Liver (tissue), 9 donors: Measurements from ENCODE around the gene NLRP10. TPM values are rescaled to one million over a fixed set of nuclear protein-coding genes. Genes with fewer than 3 reads are reported as not detected.

Experiments
- DNase-seq: peaks from one replicate; pipeline ENCODE4 v3.0.0-alpha.2; 2017; ENCODE audit warnings: low spot score
- H3K27ac ChIP-seq, 2 donors: one replicate each; pipeline ENCODE4 v1.7.0; 2013; ENCODE audit warnings: inconsistent platforms in 2 of 2, low read length in 2 of 2, control low read depth in 1 of 2, low read depth in 1 of 2, mild to moderate bottlenecking in 1 of 2
- H3K27me3 ChIP-seq, 4 donors: one replicate each; pipeline versions ENCODE4 v1.6.1 to v1.7.0; 2013; ENCODE audit warnings: low read length in 3 of 4, inconsistent platforms in 1 of 4, mild to moderate bottlenecking in 1 of 4, moderate library complexity in 1 of 4; ENCODE audit not compliant: control insufficient read depth in 4 of 4, insufficient read depth in 4 of 4
- H3K36me3 ChIP-seq, 4 donors: one replicate each; pipeline versions ENCODE4 v1.6.1 to v1.7.0; 2013; ENCODE audit warnings: low read length in 3 of 4, mild to moderate bottlenecking in 3 of 4, low read depth in 1 of 4, moderate library complexity in 1 of 4; ENCODE audit not compliant: control insufficient read depth in 4 of 4, insufficient read depth in 3 of 4
- H3K4me1 ChIP-seq, 4 donors: one replicate each; pipeline versions ENCODE4 v1.6.1 to v1.7.0; 2013; ENCODE audit warnings: low read length in 3 of 4, mild to moderate bottlenecking in 3 of 4, moderate library complexity in 1 of 4; ENCODE audit not compliant: control insufficient read depth in 4 of 4, insufficient read depth in 4 of 4
- H3K4me3 ChIP-seq, 3 donors: one replicate each; pipeline versions ENCODE4 v1.6.1 to v1.7.0; 2013; ENCODE audit warnings: low read length in 3 of 3, control low read depth in 1 of 3, low read depth in 1 of 3, mild to moderate bottlenecking in 1 of 3
- H3K9ac ChIP-seq, 2 donors: one replicate each; pipeline ENCODE4 v1.7.0; 2013; ENCODE audit warnings: low read length in 2 of 2, mild to moderate bottlenecking in 2 of 2, moderate library complexity in 2 of 2, control low read depth in 1 of 2, low read depth in 1 of 2
- H3K9me3 ChIP-seq, 4 donors: one replicate each; pipeline versions ENCODE4 v1.6.1 to v1.7.0; 2013; ENCODE audit warnings: low read length in 3 of 4; ENCODE audit not compliant: control insufficient read depth in 4 of 4
- EGR1 ChIP-seq, 2 donors: IDR thresholded peaks; 2 replicates each; pipeline ENCODE4 v1.6.1; 2016 to 2018; ENCODE audit warnings: antibody characterized with exemption in 2 of 2, low read depth in 2 of 2
- FOXA1 ChIP-seq: IDR thresholded peaks from 2 replicates; pipeline ENCODE4 v1.6.1; 2016; ENCODE audit warnings: antibody characterized with exemption
- FOXA2 ChIP-seq: IDR thresholded peaks from 2 replicates; pipeline ENCODE4 v1.6.1; 2016; ENCODE audit warnings: antibody characterized with exemption
- GABPA ChIP-seq, 2 donors: IDR thresholded peaks in 1 of 2; conservative IDR thresholded peaks in 1 of 2; 2 replicates each; pipeline ENCODE4 v1.6.1; 2016; ENCODE audit warnings: antibody characterized with exemption in 2 of 2, mild to moderate bottlenecking in 1 of 2, moderate library complexity in 1 of 2
- HNF4A ChIP-seq, 2 donors: conservative IDR thresholded peaks; 2 replicates each; pipeline ENCODE4 v1.6.1; 2016; ENCODE audit warnings: antibody characterized with exemption in 2 of 2, mild to moderate bottlenecking in 2 of 2
- HNF4G ChIP-seq: IDR thresholded peaks from 2 replicates; pipeline ENCODE4 v1.6.1; 2016; ENCODE audit warnings: antibody characterized with exemption
- JUND ChIP-seq, 2 donors: IDR thresholded peaks; 2 replicates each; pipeline ENCODE4 v1.6.1; 2016; ENCODE audit warnings: antibody characterized with exemption in 2 of 2
- MAX ChIP-seq: IDR thresholded peaks from 2 replicates; pipeline ENCODE4 v1.6.1; 2016; ENCODE audit warnings: antibody characterized with exemption
- NR2F2 ChIP-seq: IDR thresholded peaks from 2 replicates; pipeline ENCODE4 v1.6.1; 2016; ENCODE audit warnings: antibody characterized with exemption
- RAD21 ChIP-seq, 2 donors: IDR thresholded peaks; 2 replicates each; pipeline ENCODE4 v1.6.1; 2016; ENCODE audit warnings: antibody characterized with exemption in 2 of 2, mild to moderate bottlenecking in 2 of 2
- REST ChIP-seq: IDR thresholded peaks from 2 replicates; pipeline ENCODE4 v1.6.1; 2016; ENCODE audit warnings: antibody characterized with exemption, mild to moderate bottlenecking
- RXRA ChIP-seq, 2 donors: IDR thresholded peaks; 2 replicates each; pipeline ENCODE4 v1.6.1; 2017 to 2018; ENCODE audit warnings: antibody characterized with exemption in 2 of 2, mild to moderate bottlenecking in 1 of 2
- SP1 ChIP-seq: IDR thresholded peaks from 2 replicates; pipeline ENCODE4 v1.6.1; 2018; ENCODE audit warnings: antibody characterized with exemption, mild to moderate bottlenecking
- TAF1 ChIP-seq: conservative IDR thresholded peaks from 2 replicates; pipeline ENCODE4 v1.6.1; 2016; ENCODE audit warnings: antibody characterized with exemption, mild to moderate bottlenecking
- YY1 ChIP-seq: IDR thresholded peaks from 2 replicates; pipeline ENCODE4 v1.6.1; 2016; ENCODE audit warnings: antibody characterized with exemption, mild to moderate bottlenecking
- WGBS: extraction: QIAGEN DNeasy Blood & Tissue Kit; methylation state at CpG from one replicate; pipeline ENCODE4 v1.1.7; 2013; 5-methylcytosine and 5-hydroxymethylcytosine counted together
- polyA plus RNA-seq, 2 donors: library from polyadenylated mRNA; stranded (reverse) in 1 of 2; unstranded in 1 of 2; fragments of 200-250 nt in 1 of 2; fragments of >200 nt in 1 of 2; fragmentation: Nextera tagmentation in 1 of 2; extraction: Ambion mirVana in 1 of 2; gene quantifications; one replicate each; pipeline versions ENCODE4 v1.2.1 to v1.2.3, GENCODE V29; 2013 to 2015
- total RNA-seq, 2 donors: library from RNA; depleted of rRNA; stranded (reverse); fragments of >200 nt; gene quantifications; one replicate each; pipeline ENCODE4 v1.2.3, GENCODE V29; 2014
- TF ChIP-seq, protein P1 (sequence below): IDR thresholded peaks from 2 replicates; pipeline ENCODE4 v1.6.1; 2016; ENCODE audit warnings: antibody characterized with exemption
- TF ChIP-seq, protein P2 (sequence below): IDR thresholded peaks from 2 replicates; pipeline ENCODE4 v1.6.1; 2016; ENCODE audit warnings: antibody characterized with exemption
- TF ChIP-seq, protein P3 (sequence below): fragments of 150-350 bp; IDR thresholded peaks from 2 replicates; pipeline ENCODE4 v1.5.1; 2017; ENCODE audit warnings: improper control_type of control experiment, low read depth, low read length; ENCODE audit not compliant: missing input control
- donor health status: healthy.
- donor health status: healthy.
- donor health status: healthy.
- donor health status: healthy.
- donor health status: healthy.

The NLRP10 gene
- total and polyA plus RNA-seq, 4 donors: not detected

DNA sequence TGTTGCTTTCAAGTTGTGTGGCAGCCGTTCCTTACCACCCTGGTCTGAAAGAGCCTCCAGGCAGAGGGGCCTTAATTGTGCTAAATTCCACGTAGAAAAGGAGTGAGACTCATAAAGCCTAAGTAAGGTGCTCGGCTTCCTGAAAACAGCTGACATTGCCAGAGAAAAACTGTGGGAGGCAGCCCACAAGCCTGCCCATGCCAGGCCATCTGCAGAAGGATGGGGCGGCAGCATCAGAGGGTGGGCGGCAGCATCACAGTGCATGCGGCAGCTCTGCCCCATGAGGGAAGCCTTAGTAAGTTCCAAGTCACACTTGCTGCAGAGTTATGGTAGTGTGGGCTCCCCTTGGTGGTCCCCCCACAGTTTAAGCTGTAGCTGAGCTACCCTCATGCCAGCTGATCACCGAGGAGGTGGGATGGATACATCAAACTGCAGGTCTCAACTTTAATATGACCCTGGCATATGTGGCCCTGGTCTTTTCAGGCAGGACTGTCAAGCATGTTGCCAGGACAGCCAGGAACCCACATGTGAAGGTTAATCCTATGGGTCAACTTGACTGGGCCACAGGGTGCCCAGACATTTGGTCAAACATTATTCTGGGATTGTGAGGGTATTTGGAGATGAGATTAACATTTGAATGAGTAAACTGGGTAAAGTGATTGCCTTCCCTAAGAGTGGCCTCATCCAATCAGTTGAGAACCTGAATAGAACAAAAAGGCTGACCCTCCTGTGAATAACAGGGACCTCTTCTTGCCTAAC is 18.8 kb upstream of the NLRP10 start:
- H3K4me1 ChIP-seq: peaks cover 4 to 18% (median 18%) of the 10 kb centered on the region in 4 donors
- H3K9me3 ChIP-seq: no peaks in the 10 kb centered on the region
- peaks cover 0 to 2% (median 0%) of the 10 kb centered on the region in 4 donors for H3K27me3 ChIP-seq
- no peak overlapping the region for H3K4me3 ChIP-seq
- no peak for DNase-seq
- H3K9ac ChIP-seq: no peak overlapping the region
- H3K36me3 ChIP-seq: no peaks in the 10 kb centered on the region
- 75% methylated on average over 7 of the region's 7 CpGs for WGBS
- H3K27ac ChIP-seq: no peak overlapping the region
- TF ChIP-seq, protein P1, sequence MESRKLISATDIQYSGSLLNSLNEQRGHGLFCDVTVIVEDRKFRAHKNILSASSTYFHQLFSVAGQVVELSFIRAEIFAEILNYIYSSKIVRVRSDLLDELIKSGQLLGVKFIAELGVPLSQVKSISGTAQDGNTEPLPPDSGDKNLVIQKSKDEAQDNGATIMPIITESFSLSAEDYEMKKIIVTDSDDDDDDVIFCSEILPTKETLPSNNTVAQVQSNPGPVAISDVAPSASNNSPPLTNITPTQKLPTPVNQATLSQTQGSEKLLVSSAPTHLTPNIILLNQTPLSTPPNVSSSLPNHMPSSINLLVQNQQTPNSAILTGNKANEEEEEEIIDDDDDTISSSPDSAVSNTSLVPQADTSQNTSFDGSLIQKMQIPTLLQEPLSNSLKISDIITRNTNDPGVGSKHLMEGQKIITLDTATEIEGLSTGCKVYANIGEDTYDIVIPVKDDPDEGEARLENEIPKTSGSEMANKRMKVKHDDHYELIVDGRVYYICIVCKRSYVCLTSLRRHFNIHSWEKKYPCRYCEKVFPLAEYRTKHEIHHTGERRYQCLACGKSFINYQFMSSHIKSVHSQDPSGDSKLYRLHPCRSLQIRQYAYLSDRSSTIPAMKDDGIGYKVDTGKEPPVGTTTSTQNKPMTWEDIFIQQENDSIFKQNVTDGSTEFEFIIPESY: no peak
- TF ChIP-seq SP1 (no peak), HNF4G (no peak), RXRA (IDR thresholded peaks at IDR 0.05) (no peak), HNF4A (conservative IDR thresholded peaks at IDR 0.05) (no peak), JUND (IDR thresholded peaks at IDR 0.05) (no peak), EGR1 (IDR thresholded peaks at IDR 0.05; ENCODE audit: low read depth in 2 of 2) (no peak), FOXA1 (no peak), MAX (no peak), REST (no peak), NR2F2 (no peak), TAF1 (no peak), FOXA2 (no peak), GABPA (IDR thresholded peaks at IDR 0.05 in 1 of 2, conservative IDR thresholded peaks at IDR 0.05 in 1 of 2) (no peak), YY1 (no peak), RAD21 (IDR thresholded peaks at IDR 0.05) (no peak)
- TF ChIP-seq, protein P2, sequence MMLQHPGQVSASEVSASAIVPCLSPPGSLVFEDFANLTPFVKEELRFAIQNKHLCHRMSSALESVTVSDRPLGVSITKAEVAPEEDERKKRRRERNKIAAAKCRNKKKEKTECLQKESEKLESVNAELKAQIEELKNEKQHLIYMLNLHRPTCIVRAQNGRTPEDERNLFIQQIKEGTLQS: no peak
- TF ChIP-seq, protein P3, sequence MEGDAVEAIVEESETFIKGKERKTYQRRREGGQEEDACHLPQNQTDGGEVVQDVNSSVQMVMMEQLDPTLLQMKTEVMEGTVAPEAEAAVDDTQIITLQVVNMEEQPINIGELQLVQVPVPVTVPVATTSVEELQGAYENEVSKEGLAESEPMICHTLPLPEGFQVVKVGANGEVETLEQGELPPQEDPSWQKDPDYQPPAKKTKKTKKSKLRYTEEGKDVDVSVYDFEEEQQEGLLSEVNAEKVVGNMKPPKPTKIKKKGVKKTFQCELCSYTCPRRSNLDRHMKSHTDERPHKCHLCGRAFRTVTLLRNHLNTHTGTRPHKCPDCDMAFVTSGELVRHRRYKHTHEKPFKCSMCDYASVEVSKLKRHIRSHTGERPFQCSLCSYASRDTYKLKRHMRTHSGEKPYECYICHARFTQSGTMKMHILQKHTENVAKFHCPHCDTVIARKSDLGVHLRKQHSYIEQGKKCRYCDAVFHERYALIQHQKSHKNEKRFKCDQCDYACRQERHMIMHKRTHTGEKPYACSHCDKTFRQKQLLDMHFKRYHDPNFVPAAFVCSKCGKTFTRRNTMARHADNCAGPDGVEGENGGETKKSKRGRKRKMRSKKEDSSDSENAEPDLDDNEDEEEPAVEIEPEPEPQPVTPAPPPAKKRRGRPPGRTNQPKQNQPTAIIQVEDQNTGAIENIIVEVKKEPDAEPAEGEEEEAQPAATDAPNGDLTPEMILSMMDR: no peak
